ENCODE results near the gene PRIM2. TPM values are rescaled to one million over a fixed set of nuclear protein-coding genes. Genes with fewer than 3 reads are reported as not detected.
"Not testable (repeated sequence)": the region's sequence is repeated elsewhere in the genome, so short reads cannot be mapped to it uniquely, and the experiment has no call there.

The PRIM2 gene
- total and polyA plus RNA-seq, 2 of the 4 experiments (the other 2 are of a cell fraction): 11.8 to 37.5 TPM

GRCh38 chr6:57668108-57668507 is 350.7 kb downstream of the PRIM2 start:
- ATAC-seq (ENCODE audit: low read depth): peak; percentile 74
- CTCF ChIA-PET; BruUV-seq (replicated peaks); dilution Hi-C loops (cut with HindIII; ENCODE audit: low sequenced_read_pairs, unreplicated experiment); H3K9ac ChIP-seq (ENCODE audit: low read depth, low read length); H3K9me3 ChIP-seq (ENCODE audit: control insufficient read depth, insufficient read depth, low read length); H3K56ac ChIP-seq (ENCODE audit: extremely low read depth, insufficient read depth, low read length); H3K23ac ChIP-seq (ENCODE audit: low read depth, low read length); H2BK15ac ChIP-seq (ENCODE audit: low read depth, low read length); H2BK20ac ChIP-seq (ENCODE audit: low read depth, low read length); H2AK5ac ChIP-seq (ENCODE audit: low read depth, low read length); H3K27me3 ChIP-seq (ENCODE audit: control insufficient read depth, insufficient read depth, low read length); H2AK9ac ChIP-seq (replicated peaks; ENCODE audit: low read depth, low read length, poor library complexity); H3K27ac ChIP-seq (ENCODE audit: insufficient read depth, low read length); H3K9me1 ChIP-seq (ENCODE audit: insufficient read depth, low read length); H4K5ac ChIP-seq (ENCODE audit: low read depth, low read length); H3K4ac ChIP-seq (ENCODE audit: low read depth, low read length); DNase-seq; POLR2A ChIA-PET (ENCODE audit: unreplicated experiment); H3K4me2 ChIP-seq (ENCODE audit: low read depth, low read length); H3K14ac ChIP-seq (replicated peaks; ENCODE audit: low read depth, low read length); H3K36me3 ChIP-seq (ENCODE audit: control insufficient read depth, insufficient read depth, low read length); intact Hi-C loops (cut with micrococcal nuclease); H4K20me1 ChIP-seq (ENCODE audit: insufficient read depth, low read length); H3K4me1 ChIP-seq (ENCODE audit: control insufficient read depth, insufficient read depth, low read length); H4K8ac ChIP-seq (ENCODE audit: low read depth in 2 of 2, low read length in 2 of 2); H3K79me1 ChIP-seq (ENCODE audit: low read depth in 1 of 2, low read length in 2 of 2); H2BK120ac ChIP-seq (ENCODE audit: low read depth, low read length); H2BK5ac ChIP-seq (ENCODE audit: low read depth, low read length, poor library complexity, severe bottlenecking); H4K91ac ChIP-seq (ENCODE audit: insufficient read depth, low read depth, low read length); H2AFZ ChIP-seq (replicated peaks; ENCODE audit: low read length, poor library complexity); H3K4me3 ChIP-seq (ENCODE audit: insufficient read depth, low read depth, low read length); H3K18ac ChIP-seq (ENCODE audit: low read depth, low read length); in situ Hi-C loops (cut with MboI; ENCODE audit: low sequenced_read_pairs): not testable (repeated sequence)

GRCh38 chr6:57671237-57671636 is 353.8 kb downstream of the PRIM2 start:
- H2BK15ac ChIP-seq (ENCODE audit: low read depth, low read length); DNase-seq; H3K4ac ChIP-seq (ENCODE audit: low read depth, low read length); H2BK20ac ChIP-seq (ENCODE audit: low read depth, low read length); BruUV-seq (replicated peaks); POLR2A ChIA-PET (ENCODE audit: unreplicated experiment); H2AK9ac ChIP-seq (replicated peaks; ENCODE audit: low read depth, low read length, poor library complexity); H4K20me1 ChIP-seq (ENCODE audit: insufficient read depth, low read length); H3K36me3 ChIP-seq (ENCODE audit: control insufficient read depth, insufficient read depth, low read length); H3K23ac ChIP-seq (ENCODE audit: low read depth, low read length); H3K4me2 ChIP-seq (ENCODE audit: low read depth, low read length); H3K79me1 ChIP-seq (ENCODE audit: low read depth in 1 of 2, low read length in 2 of 2); H3K9ac ChIP-seq (ENCODE audit: low read depth, low read length); H2AFZ ChIP-seq (replicated peaks; ENCODE audit: low read length, poor library complexity); H2BK5ac ChIP-seq (ENCODE audit: low read depth, low read length, poor library complexity, severe bottlenecking); CTCF ChIA-PET; dilution Hi-C loops (cut with HindIII; ENCODE audit: low sequenced_read_pairs, unreplicated experiment); H3K27ac ChIP-seq (ENCODE audit: insufficient read depth, low read length); H3K14ac ChIP-seq (replicated peaks; ENCODE audit: low read depth, low read length); H4K91ac ChIP-seq (ENCODE audit: insufficient read depth, low read depth, low read length); H3K9me3 ChIP-seq (ENCODE audit: control insufficient read depth, insufficient read depth, low read length); H3K56ac ChIP-seq (ENCODE audit: extremely low read depth, insufficient read depth, low read length); H3K18ac ChIP-seq (ENCODE audit: low read depth, low read length); H3K4me1 ChIP-seq (ENCODE audit: control insufficient read depth, insufficient read depth, low read length); in situ Hi-C loops (cut with MboI; ENCODE audit: low sequenced_read_pairs); H3K9me1 ChIP-seq (ENCODE audit: insufficient read depth, low read length); H3K4me3 ChIP-seq (ENCODE audit: insufficient read depth, low read depth, low read length); H3K27me3 ChIP-seq (ENCODE audit: control insufficient read depth, insufficient read depth, low read length); H2BK120ac ChIP-seq (ENCODE audit: low read depth, low read length); ATAC-seq (ENCODE audit: low read depth); H2AK5ac ChIP-seq (ENCODE audit: low read depth, low read length); H4K8ac ChIP-seq (ENCODE audit: low read depth in 2 of 2, low read length in 2 of 2); H4K5ac ChIP-seq (ENCODE audit: low read depth, low read length); intact Hi-C loops (cut with micrococcal nuclease): not testable (repeated sequence)
- WGBS, 2 experiments (ENCODE audit: extremely low coverage in 2 of 2, insufficient read length in 1 of 2): no CpG with 5 or more reads among the region's 3 CpGs

Measured in IMR-90 (cell line).